ENCODE measurements around the gene CDK5R1. TPM values are rescaled to one million over a fixed set of nuclear protein-coding genes. Genes with fewer than 3 reads are reported as not detected.

The CDK5R1 gene
- total RNA-seq, 5 donors from 2014 or later (not counting 1 experiment from before 2014, with no cell fraction given), result 8.1 to 23.8 (median 14.7) TPM

DNA sequence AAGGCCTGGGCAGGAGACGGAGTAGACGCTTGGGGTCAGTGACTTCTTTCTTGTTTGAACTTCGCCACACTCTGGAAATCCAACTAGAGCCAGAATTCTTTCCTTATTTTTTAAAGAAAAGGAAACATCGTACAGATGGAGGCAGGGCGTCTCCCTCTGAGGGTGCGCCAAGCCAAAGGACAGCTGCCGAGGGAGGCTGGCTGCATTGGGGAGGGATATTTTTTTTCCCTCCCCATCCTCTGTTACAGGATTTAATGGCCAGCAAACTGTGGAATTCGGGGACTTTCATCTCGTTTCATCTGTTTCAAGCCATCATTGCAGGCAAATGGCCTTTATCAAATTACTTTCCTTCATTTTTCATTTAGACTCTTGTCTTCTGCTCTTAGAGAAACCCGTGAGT lies 15.9 kb downstream of the CDK5R1 start:
- peaks cover 59 to 82% (median 71%) of the 10 kb centered on the region in 3 donors for H3K4me1 Mint-ChIP-seq
- peaks cover 0 to 2% of the 10 kb centered on the region in 2 donors for H3K36me3 ChIP-seq (ENCODE audit: control insufficient read depth in 2 of 2, extremely low read depth in 1 of 2, insufficient read depth in 1 of 2, low read length in 1 of 2)
- ChIA-PET CTCF (no interaction called here), POLR2A (no interaction called here)
- 50% methylated on average over 1 of the region's 10 CpGs for WGBS (ENCODE audit: insufficient coverage)
- peak overlapping the region; percentile 95 for H3K27ac ChIP-seq (ENCODE audit: low read length)
- H3K36me3 Mint-ChIP-seq, result no peaks in the 10 kb centered on the region
- DNase-seq (no peak), ATAC-seq (replicated peaks in 1 of 4) (no peak)
- peak overlapping the region; percentile 99 to 100 for H3K27ac Mint-ChIP-seq
- H3K4me3 ChIP-seq (ENCODE audit: control insufficient read depth in 1 of 2, extremely low read depth in 1 of 2, low read length in 1 of 2), result no peak overlapping the region
- peaks cover 34 to 68% of the 10 kb centered on the region in 2 experiments for H3K4me1 ChIP-seq (ENCODE audit: control insufficient read depth in 1 of 2, extremely low read depth in 1 of 2, insufficient read depth in 2 of 2, low read length in 2 of 2)
- no peaks in the 10 kb centered on the region for H3K27me3 ChIP-seq (replicated peaks in 1 of 2; ENCODE audit: control insufficient read depth in 2 of 2, extremely low read depth in 1 of 2, insufficient read depth in 2 of 2, low read length in 1 of 2)
- H3K4me3 Mint-ChIP-seq, result peak overlapping the region; percentile 57 to 76 (median 60)
- H3K9me3 Mint-ChIP-seq, result no peaks in the 10 kb centered on the region
- H3K9me3 ChIP-seq, result no peaks in the 10 kb centered on the region
- H3K27me3 Mint-ChIP-seq, result no peaks in the 10 kb centered on the region

DNA sequence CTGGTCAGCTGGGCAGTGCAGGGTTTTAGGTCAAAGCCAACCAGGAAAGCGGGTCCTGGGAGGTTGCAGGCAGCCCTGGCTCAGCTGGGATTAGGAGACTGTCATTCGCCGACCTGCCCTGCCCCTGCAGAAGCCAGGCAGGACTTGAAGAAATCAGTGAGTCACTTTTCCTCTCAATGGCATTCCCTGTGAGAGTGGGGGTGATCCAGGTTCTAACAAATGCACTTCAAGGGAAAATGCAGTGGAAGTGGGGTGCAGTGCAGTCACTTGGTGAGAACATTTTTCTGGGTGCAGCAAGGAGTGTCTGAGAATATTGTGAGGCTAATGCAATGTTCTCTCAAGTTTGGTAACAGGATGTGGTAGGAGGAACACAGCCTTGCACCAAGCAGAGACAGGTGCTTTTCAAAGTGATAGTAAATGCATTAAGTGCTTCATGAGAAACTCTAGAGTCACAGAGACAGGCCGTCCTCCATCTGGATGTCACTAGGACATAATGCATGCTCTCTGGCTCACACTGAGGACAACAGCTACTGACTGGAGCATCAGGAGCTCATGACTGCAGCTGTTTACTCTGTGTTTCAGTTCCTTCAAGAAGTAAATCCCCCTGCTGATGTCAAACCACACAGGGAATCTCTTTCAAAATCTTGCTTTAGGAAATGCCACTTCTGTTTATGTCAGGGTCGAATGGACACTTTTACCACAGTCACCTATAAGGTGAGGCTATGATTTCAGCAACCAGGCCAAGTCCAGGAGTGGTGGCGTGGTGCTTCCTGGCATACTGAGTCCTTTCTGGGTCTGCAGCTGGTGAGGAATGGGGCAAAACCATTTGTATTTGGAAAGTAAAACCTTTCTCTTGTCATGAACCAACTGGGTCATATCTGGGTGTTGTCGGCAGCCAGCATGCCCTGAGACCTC lies 16.7 kb downstream of the CDK5R1 start:
- peak overlapping the region; percentile 95 for H3K27ac ChIP-seq (ENCODE audit: low read length)
- WGBS (ENCODE audit: insufficient coverage), result 5% methylated on average over 4 of the region's 7 CpGs
- H3K9me3 Mint-ChIP-seq, result no peaks in the 10 kb centered on the region
- H3K4me1 ChIP-seq (ENCODE audit: control insufficient read depth in 1 of 2, extremely low read depth in 1 of 2, insufficient read depth in 2 of 2, low read length in 2 of 2), result peaks cover 34 to 76% of the 10 kb centered on the region in 2 experiments
- H3K27me3 Mint-ChIP-seq, result no peaks in the 10 kb centered on the region
- peaks cover 0 to 2% of the 10 kb centered on the region in 2 donors for H3K36me3 ChIP-seq (ENCODE audit: control insufficient read depth in 2 of 2, extremely low read depth in 1 of 2, insufficient read depth in 1 of 2, low read length in 1 of 2)
- ChIA-PET POLR2A (interaction anchor here in 1 of 2 donors (0.6 kb wide), 2 partner anchors 16 to 18 kb away, joined by 3 to 4 read pairs; no protein-coding TSS in a partner anchor), CTCF (interaction anchor here in 1 of 2 donors (0.7 to 1.0 kb wide), 2 partner anchors 16 to 20 kb away, joined by 4 to 7 read pairs; no protein-coding TSS in a partner anchor)
- H3K36me3 Mint-ChIP-seq, result no peaks in the 10 kb centered on the region
- peaks cover 62 to 87% (median 72%) of the 10 kb centered on the region in 3 donors for H3K4me1 Mint-ChIP-seq
- no peaks in the 10 kb centered on the region for H3K9me3 ChIP-seq
- H3K4me3 Mint-ChIP-seq, result peak overlapping the region; percentile 57 to 76 (median 60)
- peak; percentile 95 to 98 (median 96) for ATAC-seq (replicated peaks in 1 of 4)
- no peaks in the 10 kb centered on the region for H3K27me3 ChIP-seq (replicated peaks in 1 of 2; ENCODE audit: control insufficient read depth in 2 of 2, extremely low read depth in 1 of 2, insufficient read depth in 2 of 2, low read length in 1 of 2)
- no peak overlapping the region for H3K4me3 ChIP-seq (ENCODE audit: control insufficient read depth in 1 of 2, extremely low read depth in 1 of 2, low read length in 1 of 2)
- peak overlapping the region; percentile 99 to 100 for H3K27ac Mint-ChIP-seq
- peak in 34 of 35 experiments; percentile 29 to 89 (median 56) for DNase-seq

DNA sequence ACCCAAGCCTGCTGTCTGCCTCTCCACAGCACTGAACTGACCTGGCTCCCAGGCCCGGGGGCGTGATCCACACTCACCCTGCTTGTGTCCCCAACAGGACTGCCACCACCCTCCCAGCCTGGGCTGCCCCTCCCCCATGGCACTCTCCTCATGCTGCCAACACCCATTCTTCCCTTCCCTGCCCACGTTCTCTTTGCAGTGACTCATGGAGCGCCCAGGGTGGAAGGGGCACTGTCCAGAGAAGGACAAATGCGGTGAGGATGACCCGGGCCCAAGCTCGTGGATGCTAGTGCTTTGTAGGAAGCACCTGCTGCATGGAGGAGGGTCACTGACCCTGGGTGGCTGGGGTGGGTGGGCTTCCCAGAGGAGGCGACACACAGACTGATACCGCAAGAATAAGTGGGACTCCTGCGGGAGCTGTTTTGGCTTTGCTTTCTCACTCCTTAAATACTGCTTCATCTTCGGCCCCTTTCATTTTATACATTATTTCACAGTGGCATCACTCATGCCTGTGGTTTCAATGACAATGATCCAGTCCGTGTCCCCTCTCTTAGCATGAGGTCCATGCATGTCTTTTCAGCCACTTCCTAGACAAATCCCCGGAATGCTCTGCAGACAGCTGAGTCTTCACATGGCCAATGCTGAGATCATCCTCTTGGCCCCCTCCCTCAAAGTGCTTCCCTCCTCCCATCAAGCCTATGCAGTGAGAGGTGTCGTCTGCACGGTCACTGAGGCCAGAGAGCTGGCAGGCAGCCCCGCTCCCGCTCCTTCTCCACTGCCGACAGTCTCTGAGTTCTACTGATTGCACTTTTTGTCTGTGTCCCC lies 17.6 kb downstream of the CDK5R1 start:
- Mint-ChIP-seq H3K27me3 (no peaks in the 10 kb centered on the region), H3K4me1 (peaks cover 70 to 93% (median 80%) of the 10 kb centered on the region in 3 donors), H3K27ac (peak overlapping the region; percentile 99 to 100), H3K36me3 (no peaks in the 10 kb centered on the region), H3K9me3 (no peaks in the 10 kb centered on the region), H3K4me3 (peak overlapping the region; percentile 57 to 76 (median 60))
- Histone ChIP-seq H3K4me3 (ENCODE audit: control insufficient read depth in 1 of 2, extremely low read depth in 1 of 2, low read length in 1 of 2) (no peak overlapping the region), H3K9me3 (no peaks in the 10 kb centered on the region), H3K27me3 (replicated peaks in 1 of 2; ENCODE audit: control insufficient read depth in 2 of 2, extremely low read depth in 1 of 2, insufficient read depth in 2 of 2, low read length in 1 of 2) (no peaks in the 10 kb centered on the region), H3K36me3 (ENCODE audit: control insufficient read depth in 2 of 2, extremely low read depth in 1 of 2, insufficient read depth in 1 of 2, low read length in 1 of 2) (peaks cover 0 to 2% of the 10 kb centered on the region in 2 donors), H3K4me1 (ENCODE audit: control insufficient read depth in 1 of 2, extremely low read depth in 1 of 2, insufficient read depth in 2 of 2, low read length in 2 of 2) (peaks cover 34 to 83% of the 10 kb centered on the region in 2 experiments), H3K27ac (ENCODE audit: low read length) (peak overlapping the region; percentile 95)
- POLR2A ChIA-PET, result interaction anchor here in 1 of 2 donors (0.6 kb wide), 2 partner anchors 15 to 18 kb away, joined by 3 to 4 read pairs; no protein-coding TSS in a partner anchor
- WGBS (ENCODE audit: insufficient coverage), result 76% methylated on average over 15 of the region's 18 CpGs
- DNase-seq, result peak in 1 of 35 experiments; percentile 32
- CTCF ChIA-PET, result interaction anchor here in 1 of 2 donors (1.0 kb wide), 1 partner anchor 19 kb away, joined by 4 read pairs; no protein-coding TSS in a partner anchor
- no peak for ATAC-seq (replicated peaks in 1 of 4)

DNA sequence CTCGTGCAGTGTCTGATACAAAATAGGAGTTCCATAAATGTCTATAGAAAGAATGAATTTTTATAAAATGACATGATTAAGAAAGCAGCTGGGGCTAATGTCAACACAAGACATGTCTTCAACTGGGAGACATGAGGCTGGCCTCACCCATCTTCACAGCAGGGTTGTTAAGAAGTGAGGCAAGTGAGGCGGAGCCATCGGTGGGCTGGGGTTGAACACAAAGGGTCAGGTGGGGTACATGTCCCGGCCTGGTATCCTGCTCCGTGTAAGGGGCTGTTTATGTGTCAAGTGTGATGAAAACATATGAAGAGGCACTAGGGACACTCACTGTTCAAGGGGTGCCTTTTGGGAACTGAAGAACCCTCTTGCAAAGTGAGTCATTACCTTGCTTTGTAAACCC lies 22.1 kb downstream of the CDK5R1 start:
- H3K27ac ChIP-seq (ENCODE audit: low read length), result no peak overlapping the region
- DNase-seq (no peak), ATAC-seq (replicated peaks in 1 of 4) (no peak)
- peaks cover 0 to 2% of the 10 kb centered on the region in 2 donors for H3K36me3 ChIP-seq (ENCODE audit: control insufficient read depth in 2 of 2, extremely low read depth in 1 of 2, insufficient read depth in 1 of 2, low read length in 1 of 2)
- H3K4me3 ChIP-seq (ENCODE audit: control insufficient read depth in 1 of 2, extremely low read depth in 1 of 2, low read length in 1 of 2), result no peak overlapping the region
- no peaks in the 10 kb centered on the region for H3K27me3 ChIP-seq (replicated peaks in 1 of 2; ENCODE audit: control insufficient read depth in 2 of 2, extremely low read depth in 1 of 2, insufficient read depth in 2 of 2, low read length in 1 of 2)
- POLR2A ChIA-PET, result no interaction called here
- peak overlapping the region in 1 of 3 donors; percentile 29 for H3K4me3 Mint-ChIP-seq
- 100% methylated on average over 4 of the region's 5 CpGs for WGBS (ENCODE audit: insufficient coverage)
- no peaks in the 10 kb centered on the region for H3K36me3 Mint-ChIP-seq
- no peaks in the 10 kb centered on the region for H3K9me3 Mint-ChIP-seq
- peaks cover 49 to 79% (median 67%) of the 10 kb centered on the region in 3 donors for H3K4me1 Mint-ChIP-seq
- no peaks in the 10 kb centered on the region for H3K27me3 Mint-ChIP-seq
- H3K9me3 ChIP-seq, result no peaks in the 10 kb centered on the region
- CTCF ChIA-PET, result no interaction called here
- H3K27ac Mint-ChIP-seq, result peak overlapping the region; percentile 64 to 100
- peaks cover 15 to 66% of the 10 kb centered on the region in 2 experiments for H3K4me1 ChIP-seq (ENCODE audit: control insufficient read depth in 1 of 2, extremely low read depth in 1 of 2, insufficient read depth in 2 of 2, low read length in 2 of 2)

DNA sequence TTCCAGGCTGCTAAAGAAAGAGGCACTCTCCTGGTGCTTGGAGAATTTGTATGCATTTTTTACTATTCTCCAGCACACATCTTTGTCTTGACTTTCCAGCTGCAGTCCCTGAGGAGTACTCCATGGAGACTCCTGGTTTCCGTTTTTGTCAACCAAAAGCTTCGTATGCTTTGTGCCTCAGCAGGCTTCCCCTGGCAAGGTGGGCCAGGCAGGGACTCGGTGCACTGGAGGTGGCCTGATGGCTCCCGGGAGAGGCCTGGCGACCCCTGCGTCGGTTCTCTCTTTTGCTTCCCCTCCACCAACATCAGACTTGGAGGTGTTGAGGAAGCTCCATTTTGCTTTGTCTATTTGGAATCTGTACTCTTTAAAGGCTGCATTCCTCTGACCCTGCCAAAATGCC lies 23.7 kb downstream of the CDK5R1 start:
- CTCF ChIA-PET, result no interaction called here
- Mint-ChIP-seq H3K36me3 (no peaks in the 10 kb centered on the region), H3K4me1 (peaks cover 37 to 71% (median 55%) of the 10 kb centered on the region in 3 donors), H3K4me3 (no peak overlapping the region), H3K27ac (no peak overlapping the region), H3K27me3 (no peaks in the 10 kb centered on the region), H3K9me3 (no peaks in the 10 kb centered on the region)
- DNase-seq (no peak), ATAC-seq (replicated peaks in 1 of 4) (no peak)
- Histone ChIP-seq H3K27ac (ENCODE audit: low read length) (no peak overlapping the region), H3K36me3 (ENCODE audit: control insufficient read depth in 2 of 2, extremely low read depth in 1 of 2, insufficient read depth in 1 of 2, low read length in 1 of 2) (peaks cover 0 to under 1% of the 10 kb centered on the region in 2 donors), H3K9me3 (no peaks in the 10 kb centered on the region), H3K4me3 (ENCODE audit: control insufficient read depth in 1 of 2, extremely low read depth in 1 of 2, low read length in 1 of 2) (no peak overlapping the region), H3K27me3 (replicated peaks in 1 of 2; ENCODE audit: control insufficient read depth in 2 of 2, extremely low read depth in 1 of 2, insufficient read depth in 2 of 2, low read length in 1 of 2) (no peaks in the 10 kb centered on the region), H3K4me1 (ENCODE audit: control insufficient read depth in 1 of 2, extremely low read depth in 1 of 2, insufficient read depth in 2 of 2, low read length in 2 of 2) (peaks cover 2 to 57% of the 10 kb centered on the region in 2 experiments)
- POLR2A ChIA-PET, result no interaction called here
- WGBS (ENCODE audit: insufficient coverage), result 100% methylated on average over 2 of the region's 7 CpGs

DNA sequence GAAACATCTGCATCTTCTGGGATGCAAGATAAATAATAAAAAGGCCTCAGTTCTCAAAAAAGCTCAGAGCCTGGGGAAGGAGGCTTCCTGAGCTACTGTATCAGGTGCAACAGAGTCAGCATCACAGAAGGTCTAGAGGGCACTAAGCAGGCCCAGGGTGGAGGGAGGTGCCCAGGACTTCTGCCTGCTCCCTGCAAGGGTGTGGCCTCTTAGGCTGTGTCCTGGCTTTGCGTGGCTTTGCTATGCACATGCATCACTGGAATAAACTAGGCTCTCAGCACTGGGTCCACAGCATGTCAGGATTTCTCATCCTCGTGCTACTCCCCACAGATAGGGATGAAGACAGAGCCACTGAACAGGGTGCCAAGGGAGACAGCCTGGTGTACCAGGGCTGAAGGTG lies 25.5 kb downstream of the CDK5R1 start:
- H3K27ac Mint-ChIP-seq, result no peak overlapping the region
- WGBS (ENCODE audit: insufficient coverage), result 97% methylated on average over 2 of the region's 2 CpGs
- no peaks in the 10 kb centered on the region for H3K27me3 Mint-ChIP-seq
- no peak overlapping the region for H3K4me3 Mint-ChIP-seq
- POLR2A ChIA-PET, result interaction anchor here in 1 of 2 donors (0.6 kb wide), 1 partner anchor 33 kb away, joined by 3 read pairs; no protein-coding TSS in a partner anchor
- no peak overlapping the region for H3K27ac ChIP-seq (ENCODE audit: low read length)
- no peaks in the 10 kb centered on the region for H3K27me3 ChIP-seq (replicated peaks in 1 of 2; ENCODE audit: control insufficient read depth in 2 of 2, extremely low read depth in 1 of 2, insufficient read depth in 2 of 2, low read length in 1 of 2)
- no peak overlapping the region for H3K4me3 ChIP-seq (ENCODE audit: control insufficient read depth in 1 of 2, extremely low read depth in 1 of 2, low read length in 1 of 2)
- no peaks in the 10 kb centered on the region for H3K36me3 ChIP-seq (ENCODE audit: control insufficient read depth in 2 of 2, extremely low read depth in 1 of 2, insufficient read depth in 1 of 2, low read length in 1 of 2)
- no peaks in the 10 kb centered on the region for H3K36me3 Mint-ChIP-seq
- ATAC-seq (replicated peaks in 1 of 4), result no peak
- H3K9me3 Mint-ChIP-seq, result no peaks in the 10 kb centered on the region
- DNase-seq, result no peak
- CTCF ChIA-PET, result no interaction called here
- peaks cover 44 to 71% (median 55%) of the 10 kb centered on the region in 3 donors for H3K4me1 Mint-ChIP-seq
- H3K9me3 ChIP-seq, result no peaks in the 10 kb centered on the region
- H3K4me1 ChIP-seq (ENCODE audit: control insufficient read depth in 1 of 2, extremely low read depth in 1 of 2, insufficient read depth in 2 of 2, low read length in 2 of 2), result peaks cover 18 to 62% of the 10 kb centered on the region in 2 experiments
